ENCODE data around the gene KRT84.

DNA sequence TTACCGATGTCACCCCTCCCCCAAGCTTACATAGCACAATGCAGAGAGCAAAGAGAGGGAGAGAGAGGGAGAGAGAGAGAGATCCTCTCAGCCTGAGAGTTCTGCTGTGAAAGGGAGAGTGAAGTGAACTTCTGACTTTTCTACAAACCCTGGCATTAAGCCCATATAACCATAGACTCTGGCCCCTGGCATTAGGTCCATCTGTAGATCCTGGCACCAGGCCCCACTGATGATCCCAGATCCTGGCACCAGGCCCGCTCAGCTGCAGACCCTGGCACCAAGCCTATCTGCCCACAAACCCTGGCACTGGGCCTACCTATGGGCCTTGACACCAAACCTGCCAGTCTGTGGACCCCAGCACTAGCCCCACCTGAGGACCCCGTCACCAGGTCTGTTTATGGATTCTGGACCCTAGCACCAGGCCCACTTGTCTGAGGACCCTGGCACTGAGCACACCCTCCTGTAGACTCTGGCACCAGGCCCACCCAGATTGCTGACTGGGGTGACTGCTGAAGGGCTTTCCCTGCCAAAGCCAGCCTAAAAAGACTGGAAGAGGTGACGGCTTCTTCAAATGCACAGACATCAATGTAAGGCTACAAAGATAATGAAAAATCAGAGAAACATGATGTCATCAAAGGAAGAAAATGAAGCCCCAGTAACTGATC is 49.7 kb downstream of the KRT84 start:
- TF ChIP-seq EZH2 (IDR thresholded peaks at IDR 0.05), result no peak
- no peak for TF ChIP-seq POLR2AphosphoS5 (IDR thresholded peaks at IDR 0.05; ENCODE audit: borderline replicate concordance, low read depth, low read length)
- no peak for TF ChIP-seq FOXP2 (optimal IDR thresholded peaks at IDR 0.05; ENCODE audit: control extremely low read depth, extremely low read length, insufficient read depth)

Measured in SK-N-MC (cell line).